Muscle of leg (tissue), 11 donors: ENCODE results near the gene SAMSN1. TPM values are rescaled to one million over a fixed set of nuclear protein-coding genes. Genes with fewer than 3 reads are reported as not detected.
"Not testable (repeated sequence)": the region's sequence is repeated elsewhere in the genome, so short reads cannot be mapped to it uniquely, and the experiment has no call there.

ENCODE experiments used
- DNase-seq: peaks from one replicate; pipeline ENCODE4 v3.0.0; 2013
- H3K27ac ChIP-seq: one replicate; pipeline ENCODE4 v1.5.1; 2013; ENCODE audit warnings: mild to moderate bottlenecking, low read length, control low read depth
- H3K27me3 ChIP-seq: one replicate; pipeline ENCODE4 v1.6.1; 2013; ENCODE audit warnings: low read length; ENCODE audit not compliant: control insufficient read depth, insufficient read depth
- H3K36me3 ChIP-seq: one replicate; pipeline ENCODE4 v1.6.1; 2013; ENCODE audit warnings: low read length; ENCODE audit not compliant: control insufficient read depth, insufficient read depth
- H3K4me1 ChIP-seq: one replicate; pipeline ENCODE4 v1.6.1; 2013; ENCODE audit warnings: low read length; ENCODE audit not compliant: control insufficient read depth, insufficient read depth
- H3K4me3 ChIP-seq: one replicate; pipeline ENCODE4 v1.5.1; 2013; ENCODE audit warnings: low read length, control low read depth
- H3K9me3 ChIP-seq: replicated peaks from 2 replicates; pipeline ENCODE4 v1.6.1; 2013; ENCODE audit warnings: low read depth, low read length; ENCODE audit not compliant: control insufficient read depth
- WGBS: methylation state at CpG from one replicate; pipeline ENCODE4 v1.1.5; 2013; ENCODE audit warnings: missing lambda C conversion rate; ENCODE audit not compliant: insufficient coverage; 5-methylcytosine and 5-hydroxymethylcytosine counted together
- polyA plus RNA-seq, 8 donors: library from polyadenylated mRNA; unstranded; fragments of 120-200 nt; gene quantifications; one replicate each; pipeline versions ENCODE4 v1.2.1 to v1.2.3, GENCODE V29; 2013; ENCODE audit warnings: inconsistent platforms in 1 of 8, low replicate concordance in 1 of 8; ENCODE audit not compliant: insufficient read length in 8 of 8, insufficient read depth in 1 of 8
- total RNA-seq: library from RNA; stranded (reverse); fragments of 120-200 nt; gene quantifications from one replicate; pipeline ENCODE4 v1.2.4, GENCODE V29; 2013

Gene SAMSN1
- total and polyA plus RNA-seq, 9 donors: 1.4 to 3.3 (median 2.0) TPM

GRCh38 chr21:14513804-14514203, 32.3 kb downstream of the SAMSN1 start:
- Histone ChIP-seq H3K9me3 (no peaks in the 10 kb centered on the region), H3K27me3 (no peaks in the 10 kb centered on the region), H3K27ac (no peak overlapping the region), H3K4me1 (no peaks in the 10 kb centered on the region), H3K4me3 (no peak overlapping the region), H3K36me3 (no peaks in the 10 kb centered on the region)
- DNase-seq: no peak
- WGBS: no CpG with 5 or more reads among the region's 1 CpG

DNA sequence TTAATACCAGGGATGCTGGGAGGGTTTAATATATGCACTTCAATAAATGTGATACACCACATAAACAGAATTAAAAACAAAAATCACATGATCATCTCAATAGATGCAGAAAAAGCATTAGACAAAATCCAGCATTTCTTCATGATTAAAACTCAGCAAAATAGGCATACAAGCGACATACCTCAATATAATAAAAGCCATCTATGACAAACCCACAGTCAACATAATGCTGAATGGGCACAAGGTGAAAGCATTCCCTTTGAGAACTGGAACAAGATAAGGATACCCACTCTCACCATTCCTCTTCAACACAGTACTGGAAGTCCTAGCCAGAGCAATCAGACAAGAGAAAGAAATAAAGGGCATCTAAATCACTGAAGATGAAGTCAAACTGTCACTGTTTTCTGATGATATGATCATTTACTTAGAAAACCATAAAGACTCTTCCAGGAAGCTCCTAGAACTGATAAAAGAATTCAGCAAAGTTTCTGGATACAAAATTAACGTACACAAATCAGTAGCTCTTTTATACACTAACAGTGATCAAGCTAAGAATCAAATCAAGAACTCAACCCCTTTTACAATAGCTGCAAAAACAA, 39.2 kb downstream of the SAMSN1 start:
- not testable (repeated sequence) for DNase-seq

DNA sequence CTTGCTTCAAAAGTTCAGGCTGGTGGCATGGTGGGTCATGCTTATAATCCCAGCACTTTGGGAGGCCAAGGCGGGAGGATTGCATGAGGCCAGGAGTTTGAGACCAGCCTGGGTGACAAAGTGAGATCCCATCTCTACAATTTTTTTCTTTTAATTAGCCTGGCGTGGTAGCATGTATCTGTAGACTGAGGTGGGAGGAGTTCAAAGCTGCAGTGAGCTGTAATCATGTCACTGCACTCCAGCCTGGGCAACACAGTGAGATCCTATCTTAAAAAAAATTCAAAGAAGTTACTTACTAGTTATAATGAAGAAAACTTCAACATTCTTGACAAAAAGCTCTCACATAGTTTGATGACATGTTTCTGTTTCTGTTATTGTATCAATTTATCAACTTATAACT, 45.2 kb downstream of the SAMSN1 start:
- WGBS: no CpG with 5 or more reads among the region's 2 CpGs
- Histone ChIP-seq H3K4me1 (no peaks in the 10 kb centered on the region), H3K9me3 (no peaks in the 10 kb centered on the region), H3K36me3 (no peaks in the 10 kb centered on the region), H3K4me3 (no peak overlapping the region), H3K27me3 (no peaks in the 10 kb centered on the region), H3K27ac (no peak overlapping the region)
- DNase-seq: no peak

More for the DNA sequence above, 39.2 kb downstream of the SAMSN1 start:
- not testable (repeated sequence) for H3K4me1 ChIP-seq, H3K4me3 ChIP-seq, H3K9me3 ChIP-seq, H3K27ac ChIP-seq, H3K36me3 ChIP-seq, H3K27me3 ChIP-seq
- WGBS: no CpG with 5 or more reads among the region's 2 CpGs

- no peaks in the 10 kb centered on the region for H3K36me3 ChIP-seq
- no peak overlapping the region for H3K27ac ChIP-seq
- DNase-seq: no peak
- H3K4me1 ChIP-seq: no peaks in the 10 kb centered on the region
- H3K4me3 ChIP-seq: no peak overlapping the region
- no peaks in the 10 kb centered on the region for H3K9me3 ChIP-seq
- H3K27me3 ChIP-seq: no peaks in the 10 kb centered on the region
- no CpG with 5 or more reads among the region's 1 CpG for WGBS
Observed at GRCh38 chr21:14499316-14499715, 46.8 kb downstream of the SAMSN1 start.

GRCh38 chr21:14497825-14498224, 48.3 kb downstream of the SAMSN1 start:
- Histone ChIP-seq H3K27me3 (no peaks in the 10 kb centered on the region), H3K4me1 (no peaks in the 10 kb centered on the region), H3K9me3 (no peaks in the 10 kb centered on the region), H3K36me3 (no peaks in the 10 kb centered on the region), H3K4me3 (no peak overlapping the region), H3K27ac (no peak overlapping the region)
- no CpG with 5 or more reads among the region's 2 CpGs for WGBS
- DNase-seq: no peak

DNA sequence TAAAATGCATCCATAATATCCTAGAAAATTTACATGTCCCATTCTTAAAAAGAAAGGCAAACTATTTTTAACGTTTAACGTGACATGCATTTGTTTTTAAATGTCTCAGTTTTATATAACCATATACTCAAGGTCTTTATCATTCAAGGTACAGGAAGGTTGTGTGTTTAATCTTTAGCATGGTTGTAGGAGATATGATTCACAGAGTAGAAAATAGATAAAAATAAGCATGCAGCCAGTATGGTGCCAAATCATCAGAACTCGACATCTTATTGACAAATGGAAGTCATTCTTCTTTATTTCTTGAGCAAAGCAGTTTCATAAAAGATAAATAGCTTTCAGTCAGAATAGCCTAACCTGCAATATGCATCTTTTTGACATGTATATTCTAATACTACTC, 51.0 kb downstream of the SAMSN1 start:
- no peaks in the 10 kb centered on the region for H3K4me1 ChIP-seq

GRCh38 chr21:14494181-14494580, 51.9 kb downstream of the SAMSN1 start:
- not testable (repeated sequence) for H3K27me3 ChIP-seq, H3K36me3 ChIP-seq, H3K9me3 ChIP-seq, H3K27ac ChIP-seq, H3K4me1 ChIP-seq, H3K4me3 ChIP-seq, DNase-seq
- no CpG with 5 or more reads among the region's 1 CpG for WGBS

More for the DNA sequence above, 51.0 kb downstream of the SAMSN1 start:
- no peak for DNase-seq
- H3K9me3 ChIP-seq: no peaks in the 10 kb centered on the region
- no peaks in the 10 kb centered on the region for H3K36me3 ChIP-seq
- H3K27ac ChIP-seq: no peak overlapping the region
- H3K4me3 ChIP-seq: no peak overlapping the region
- no CpG with 5 or more reads among the region's 3 CpGs for WGBS
- no peaks in the 10 kb centered on the region for H3K27me3 ChIP-seq

GRCh38 chr21:14493731-14494130, 52.4 kb downstream of the SAMSN1 start:
- Histone ChIP-seq H3K27me3 (no peaks in the 10 kb centered on the region), H3K4me1 (no peaks in the 10 kb centered on the region), H3K4me3 (no peak overlapping the region), H3K27ac (no peak overlapping the region), H3K36me3 (no peaks in the 10 kb centered on the region), H3K9me3 (no peaks in the 10 kb centered on the region)
- DNase-seq: no peak
- WGBS: 100% methylated on average over 1 of the region's 2 CpGs

GRCh38 chr21:14492931-14493330, 53.2 kb downstream of the SAMSN1 start:
- Histone ChIP-seq H3K27ac (no peak overlapping the region), H3K36me3 (no peaks in the 10 kb centered on the region), H3K4me3 (no peak overlapping the region), H3K4me1 (no peaks in the 10 kb centered on the region), H3K27me3 (no peaks in the 10 kb centered on the region), H3K9me3 (no peaks in the 10 kb centered on the region)
- DNase-seq: no peak
- whole genome bisulfite sequencing: 60% methylated on average over 4 of the region's 4 CpGs

DNA sequence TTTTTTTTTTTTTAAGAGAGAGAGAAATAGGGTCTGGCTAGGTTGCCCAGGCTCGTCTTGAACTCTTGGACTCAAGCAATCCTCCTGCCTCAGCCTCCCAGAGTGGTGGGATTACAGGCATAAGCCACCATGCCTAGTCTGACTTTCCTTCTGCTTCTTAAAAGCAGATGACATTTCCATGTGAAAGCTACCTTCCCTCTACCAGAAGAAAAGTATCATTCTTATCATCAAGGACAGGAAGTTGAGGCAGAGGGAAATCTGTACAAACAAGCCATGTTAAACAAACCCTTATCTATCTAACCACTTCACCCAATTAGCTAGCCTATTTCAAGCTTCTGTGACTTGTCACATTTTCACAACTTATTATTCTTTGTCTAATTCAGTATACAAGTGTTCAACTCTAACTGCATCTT, 54.8 kb downstream of the SAMSN1 start:
- Histone ChIP-seq H3K27ac (no peak overlapping the region), H3K27me3 (no peaks in the 10 kb centered on the region), H3K4me1 (no peaks in the 10 kb centered on the region), H3K36me3 (no peaks in the 10 kb centered on the region), H3K9me3 (no peaks in the 10 kb centered on the region), H3K4me3 (no peak overlapping the region)
- no CpG with 5 or more reads among the region's 1 CpG for WGBS
- no peak for DNase-seq

GRCh38 chr21:14488672-14489204, 57.4 kb downstream of the SAMSN1 start:
- no CpG with 5 or more reads among the region's 5 CpGs for WGBS
- Histone ChIP-seq H3K4me3 (no peak overlapping the region), H3K9me3 (no peaks in the 10 kb centered on the region), H3K27me3 (no peaks in the 10 kb centered on the region), H3K4me1 (no peaks in the 10 kb centered on the region), H3K36me3 (no peaks in the 10 kb centered on the region), H3K27ac (no peak overlapping the region)
- no peak for DNase-seq
